Fibroblast of lung (primary cell): ENCODE measurements around the gene FBXO8. TPM values are rescaled to one million over a fixed set of nuclear protein-coding genes. Genes with fewer than 3 reads are reported as not detected.

ENCODE experiments used
- DNase-seq, 2 donors: peaks; one replicate each; pipeline versions ENCODE4 v3.0.0 to v3.0.0-alpha.2; 2010; ENCODE audit warnings: low read depth in 2 of 2
- H2AFZ ChIP-seq: 2 replicates; pipeline ENCODE4 v1.5.1; 2012; ENCODE audit warnings: low read length, control low read depth, inconsistent platforms
- H3K27ac ChIP-seq: 2 replicates; pipeline ENCODE4 v1.5.1; 2011; ENCODE audit warnings: low read length, control low read depth; ENCODE audit not compliant: insufficient read depth
- H3K27me3 ChIP-seq: 2 replicates; pipeline ENCODE4 v1.5.1; 2011; ENCODE audit warnings: mild to moderate bottlenecking, low read length; ENCODE audit not compliant: control insufficient read depth, insufficient read depth
- H3K36me3 ChIP-seq: 2 replicates; pipeline ENCODE4 v1.5.1; 2011; ENCODE audit warnings: low read length; ENCODE audit not compliant: control insufficient read depth, insufficient read depth
- H3K4me1 ChIP-seq: 2 replicates; pipeline ENCODE4 v1.5.1; 2011; ENCODE audit warnings: low read length; ENCODE audit not compliant: control insufficient read depth, insufficient read depth; ENCODE audit errors: extremely low read depth
- H3K4me2 ChIP-seq: 2 replicates; pipeline ENCODE4 v1.5.1; 2011; ENCODE audit warnings: low read length, control low read depth; ENCODE audit not compliant: insufficient read depth; ENCODE audit errors: extremely low read depth
- H3K4me3 ChIP-seq, 4 experiments: fragments of 200-600 bp in 1 of 4; sonication (generic) in 1 of 4; replicated peaks in 1 of 4; 2 replicates each; pipeline ENCODE4 v1.5.1; 2011 to 2016; ENCODE audit warnings: low read length in 4 of 4, low read depth in 3 of 4, mild to moderate bottlenecking in 3 of 4, control low read depth in 2 of 4, inconsistent platforms in 1 of 4, mixed read lengths in 1 of 4; ENCODE audit not compliant: insufficient read depth in 1 of 4; ENCODE audit errors: control extremely low read depth in 1 of 4
- H3K79me2 ChIP-seq: 2 replicates; pipeline ENCODE4 v1.5.1; 2012; ENCODE audit warnings: mild to moderate bottlenecking, low read length, inconsistent platforms; ENCODE audit not compliant: control insufficient read depth, insufficient read depth
- H3K9ac ChIP-seq: 2 replicates; pipeline ENCODE4 v1.5.1; 2011; ENCODE audit warnings: mild to moderate bottlenecking, low read length, control low read depth; ENCODE audit not compliant: insufficient read depth
- H3K9me3 ChIP-seq: 2 replicates; pipeline ENCODE4 v1.5.1; 2012; ENCODE audit warnings: low read depth, low read length; ENCODE audit not compliant: control insufficient read depth, insufficient read depth
- H4K20me1 ChIP-seq: 2 replicates; pipeline ENCODE4 v1.5.1; 2011; ENCODE audit warnings: low read length; ENCODE audit not compliant: control insufficient read depth, insufficient read depth; ENCODE audit errors: extremely low read depth
- CTCF ChIP-seq, 2 donors: IDR thresholded peaks in 1 of 2; conservative IDR thresholded peaks in 1 of 2; 1 replicate in 1 of 2; 2 replicates in 1 of 2; pipeline ENCODE4 v1.5.1; 2011 to 2012; ENCODE audit warnings: low read length in 2 of 2, control low read depth in 1 of 2, inconsistent platforms in 1 of 2, low read depth in 1 of 2, mild to moderate bottlenecking in 1 of 2
- EZH2 ChIP-seq: IDR thresholded peaks from 2 replicates; pipeline ENCODE4 v1.5.1; 2012; ENCODE audit warnings: low read length, control low read depth, mild to moderate bottlenecking; ENCODE audit errors: missing control alignments
- polyA plus RNA-seq, 2 donors: library from polyadenylated mRNA; depleted of rRNA in 1 of 2; stranded (reverse) in 1 of 2; unstranded in 1 of 2; fragments of >200 nt; gene quantifications; 2 replicates each; pipeline ENCODE4 v1.2.1, GENCODE V29; 2011 to 2012; ENCODE audit warnings: missing spikeins in 1 of 2
- total RNA-seq: library from RNA; depleted of rRNA; stranded (reverse); fragments of >200 nt; gene quantifications from 2 replicates; pipeline ENCODE4 v1.2.1, GENCODE V29; 2014

The FBXO8 gene
- total and polyA plus RNA-seq, 2 donors (not counting 1 experiment from before 2014, with no cell fraction given), result 26.7 to 46.1 TPM

- TF ChIP-seq EZH2 (no peak), CTCF (conservative IDR thresholded peaks at IDR 0.05 in 1 of 2, IDR thresholded peaks at IDR 0.05 in 1 of 2; ENCODE audit: low read depth in 1 of 2, low read length in 2 of 2) (no peak)
- Histone ChIP-seq H3K4me3 (no peak overlapping the region), H3K9ac (no peak overlapping the region), H4K20me1 (no peaks in the 10 kb centered on the region), H2AFZ (no peak overlapping the region), H3K36me3 (no peaks in the 10 kb centered on the region), H3K27ac (no peak overlapping the region), H3K9me3 (no peaks in the 10 kb centered on the region), H3K27me3 (no peaks in the 10 kb centered on the region), H3K4me2 (no peak overlapping the region), H3K79me2 (no peaks in the 10 kb centered on the region), H3K4me1 (no peaks in the 10 kb centered on the region)
- no peak for DNase-seq
Measured at GRCh38 chr4:174266416-174266815, 17.1 kb downstream of the FBXO8 start.

- Histone ChIP-seq H3K27me3 (no peaks in the 10 kb centered on the region), H3K4me3 (no peak overlapping the region), H3K36me3 (no peaks in the 10 kb centered on the region), H3K4me2 (no peak overlapping the region), H3K9me3 (no peaks in the 10 kb centered on the region), H2AFZ (no peak overlapping the region), H3K9ac (no peak overlapping the region), H3K79me2 (no peaks in the 10 kb centered on the region), H4K20me1 (no peaks in the 10 kb centered on the region), H3K27ac (no peak overlapping the region), H3K4me1 (no peaks in the 10 kb centered on the region)
- DNase-seq, result no peak
- TF ChIP-seq EZH2 (no peak), CTCF (conservative IDR thresholded peaks at IDR 0.05 in 1 of 2, IDR thresholded peaks at IDR 0.05 in 1 of 2; ENCODE audit: low read depth in 1 of 2, low read length in 2 of 2) (no peak)
Measured at GRCh38 chr4:174265916-174266315, 17.6 kb downstream of the FBXO8 start.

GRCh38 chr4:174263445-174263736, 20.1 kb downstream of the FBXO8 start:
- no peak for DNase-seq
- H2AFZ ChIP-seq, result no peak overlapping the region
- no peaks in the 10 kb centered on the region for H3K36me3 ChIP-seq
- H3K9ac ChIP-seq, result no peak overlapping the region
- H3K4me3 ChIP-seq, result no peak overlapping the region
- no peaks in the 10 kb centered on the region for H3K27me3 ChIP-seq
- no peaks in the 10 kb centered on the region for H3K79me2 ChIP-seq
- no peaks in the 10 kb centered on the region for H4K20me1 ChIP-seq
- H3K9me3 ChIP-seq, result no peaks in the 10 kb centered on the region
- no peak for TF ChIP-seq EZH2
- no peak for TF ChIP-seq CTCF (conservative IDR thresholded peaks at IDR 0.05 in 1 of 2, IDR thresholded peaks at IDR 0.05 in 1 of 2; ENCODE audit: low read depth in 1 of 2, low read length in 2 of 2)
- no peak overlapping the region for H3K27ac ChIP-seq
- no peaks in the 10 kb centered on the region for H3K4me1 ChIP-seq
- H3K4me2 ChIP-seq, result no peak overlapping the region
